ENCODE results near the gene TWNK.

Gene TWNK

GRCh38 chr10:100969187-100970075 is 17.9 kb upstream of the TWNK start, which contains the start of gene SEMA4G:
Gene SEMA4G (plus strand): TSS chr10:100969504. CDS start chr10:100972913, 3,409 bp downstream.
- Histone ChIP-seq H3K4me1 (ENCODE audit: control insufficient read depth, insufficient read depth, low read length) (no peaks in the 10 kb centered on the region), H3K4me3 (ENCODE audit: low read depth, low read length) (peak within 1 kb of the TSS; percentile 53), H3K36me3 (ENCODE audit: control insufficient read depth in 2 of 2, insufficient read depth in 1 of 2, low read length in 2 of 2) (peaks cover 11 to 13% of the 10 kb centered on the region in 2 experiments; a peak in 2 of 3 replicates), H3K9me3 (ENCODE audit: control insufficient read depth, insufficient read depth, low read depth, low read length) (no peaks in the 10 kb centered on the region), H3K27ac (ENCODE audit: extremely low read depth, low read depth, low read length) (no peak within 1 kb of the TSS; the same call in 1 of the 2 replicates)
- CTCF ChIA-PET, result interaction anchor here (0.6 to 1.5 kb wide), 8 partner anchors 12 to 1088 kb away, joined by 3 to 21 read pairs (median 3); no protein-coding TSS in a partner anchor
- peak; percentile 56; the same call in 1 of the 2 replicates for TF ChIP-seq KLF16 (tag by site-specific recombination; IDR thresholded peaks at IDR 0.05)
- TF ChIP-seq ZBTB26 (tag by site-specific recombination; optimal IDR thresholded peaks at IDR 0.05), result peak; percentile 48
- no peak for TF ChIP-seq TCF7L2 (IDR thresholded peaks at IDR 0.05; ENCODE audit: borderline replicate concordance, low read depth, low read length)
- peak; percentile 35; the same call in 1 of the 2 replicates for TF ChIP-seq KLF9 (tag by site-specific recombination; IDR thresholded peaks at IDR 0.05; ENCODE audit: low read depth)
- no peak for TF ChIP-seq ZNF366 (tag by site-specific recombination; conservative IDR thresholded peaks at IDR 0.05)
- peak; percentile 84 for TF ChIP-seq CTCF (tag by site-specific recombination; IDR thresholded peaks at IDR 0.05)
- peak; percentile 56 for TF ChIP-seq SP3 (tag by site-specific recombination; IDR thresholded peaks at IDR 0.05)
- TF ChIP-seq ZNF354C (tag by site-specific recombination; IDR thresholded peaks at IDR 0.05; ENCODE audit: borderline replicate concordance, low read depth), result no peak
- TF ChIP-seq, protein P1, sequence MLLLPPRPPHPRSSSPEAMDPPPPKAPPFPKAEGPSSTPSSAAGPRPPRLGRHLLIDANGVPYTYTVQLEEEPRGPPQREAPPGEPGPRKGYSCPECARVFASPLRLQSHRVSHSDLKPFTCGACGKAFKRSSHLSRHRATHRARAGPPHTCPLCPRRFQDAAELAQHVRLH (tag by site-specific recombination; IDR thresholded peaks at IDR 0.05), result no peak
- peak; percentile 56 for TF ChIP-seq GLIS1 (tag by site-specific recombination; IDR thresholded peaks at IDR 0.05)
- TF ChIP-seq ZNF423 (tag by site-specific recombination; IDR thresholded peaks at IDR 0.05), result peak; percentile 11; the same call in 1 of the 2 replicates
- peak; percentile 84 for TF ChIP-seq GLIS2 (tag by site-specific recombination; IDR thresholded peaks at IDR 0.05)
- peak; percentile 37; the same call in 1 of the 2 replicates for TF ChIP-seq ZNF2 (tag by site-specific recombination; IDR thresholded peaks at IDR 0.05)
- no peak for TF ChIP-seq ZNF837 (tag by site-specific recombination; IDR thresholded peaks at IDR 0.05)
- no peak for TF ChIP-seq REPIN1 (tag by site-specific recombination; IDR thresholded peaks at IDR 0.05; ENCODE audit: low read depth)
- peak; percentile 40 for TF ChIP-seq ZNF335 (tag by site-specific recombination; conservative IDR thresholded peaks at IDR 0.05)
- TF ChIP-seq PATZ1 (tag by site-specific recombination; IDR thresholded peaks at IDR 0.05), result 0 out of 2 replicates have a peak, but pooled peaks have one; percentile 22
- 0 out of 2 replicates have a peak, but pooled peaks have one; percentile 35 for TF ChIP-seq ZIC2 (tag by site-specific recombination; IDR thresholded peaks at IDR 0.05)
- TF ChIP-seq ZNF19 (tag by site-specific recombination; IDR thresholded peaks at IDR 0.05; ENCODE audit: low read depth), result no peak
- TF ChIP-seq KLF7 (tag by site-specific recombination; IDR thresholded peaks at IDR 0.05; ENCODE audit: borderline replicate concordance), result no peak
- POLR2A ChIA-PET, result interaction anchor here (0.7 to 1.2 kb wide), 3 partner anchors 15 to 428 kb away, joined by 3 read pairs; no protein-coding TSS in a partner anchor
